Measurements from ENCODE around the gene NT5C3A.
A peak's percentile ranks its signal among the peaks of the same experiment; 100 is the strongest.

Gene NT5C3A

GRCh38 chr7:33075818-33076518 lies 13.4 kb upstream of the NT5C3A start:
- Histone ChIP-seq H3K27me3 (ENCODE audit: control insufficient read depth in 1 of 2, insufficient read depth in 2 of 2, low read length in 2 of 2) (no peaks in the 10 kb centered on the region), H3K9ac (ENCODE audit: low read length in 2 of 2) (no peak overlapping the region), H3K36me3 (ENCODE audit: control insufficient read depth in 2 of 2, insufficient read depth in 2 of 2, low read length in 2 of 2) (no peaks in the 10 kb centered on the region), H3K4me3 (ENCODE audit: low read length in 2 of 2) (no peak overlapping the region), H3K4me1 (ENCODE audit: control insufficient read depth, insufficient read depth, low read length) (peaks cover 4% of the 10 kb centered on the region), H3K27ac (ENCODE audit: low read length) (no peak overlapping the region), H3K9me3 (ENCODE audit: control insufficient read depth in 2 of 2, low read length in 2 of 2) (no peaks in the 10 kb centered on the region)

GRCh38 chr7:33073243-33073642 lies 10.7 kb upstream of the NT5C3A start:
- Histone ChIP-seq H3K4me1 (ENCODE audit: control insufficient read depth, insufficient read depth, low read length) (peaks cover 4% of the 10 kb centered on the region), H3K9me3 (ENCODE audit: control insufficient read depth in 2 of 2, low read length in 2 of 2) (no peaks in the 10 kb centered on the region), H3K36me3 (ENCODE audit: control insufficient read depth in 2 of 2, insufficient read depth in 2 of 2, low read length in 2 of 2) (no peaks in the 10 kb centered on the region), H3K9ac (ENCODE audit: low read length in 2 of 2) (no peak overlapping the region), H3K27me3 (ENCODE audit: control insufficient read depth in 1 of 2, insufficient read depth in 2 of 2, low read length in 2 of 2) (no peaks in the 10 kb centered on the region), H3K27ac (ENCODE audit: low read length) (no peak overlapping the region), H3K4me3 (ENCODE audit: low read length in 2 of 2) (no peak overlapping the region)

GRCh38 chr7:33072471-33072870 lies 9.9 kb upstream of the NT5C3A start:
- Histone ChIP-seq H3K4me3 (ENCODE audit: low read length in 2 of 2) (no peak overlapping the region), H3K9ac (ENCODE audit: low read length in 2 of 2) (no peak overlapping the region), H3K4me1 (ENCODE audit: control insufficient read depth, insufficient read depth, low read length) (peaks cover 4% of the 10 kb centered on the region), H3K27ac (ENCODE audit: low read length) (no peak overlapping the region), H3K27me3 (ENCODE audit: control insufficient read depth in 1 of 2, insufficient read depth in 2 of 2, low read length in 2 of 2) (no peaks in the 10 kb centered on the region), H3K9me3 (ENCODE audit: control insufficient read depth in 2 of 2, low read length in 2 of 2) (no peaks in the 10 kb centered on the region), H3K36me3 (ENCODE audit: control insufficient read depth in 2 of 2, insufficient read depth in 2 of 2, low read length in 2 of 2) (no peaks in the 10 kb centered on the region)

GRCh38 chr7:33070831-33071230 lies 8.3 kb upstream of the NT5C3A start:
- H3K9ac ChIP-seq (ENCODE audit: low read length in 2 of 2): no peak overlapping the region
- no peaks in the 10 kb centered on the region for H3K36me3 ChIP-seq (ENCODE audit: control insufficient read depth in 2 of 2, insufficient read depth in 2 of 2, low read length in 2 of 2)
- peaks cover 4% of the 10 kb centered on the region for H3K4me1 ChIP-seq (ENCODE audit: control insufficient read depth, insufficient read depth, low read length)
- H3K27ac ChIP-seq (ENCODE audit: low read length): no peak overlapping the region
- H3K27me3 ChIP-seq (ENCODE audit: control insufficient read depth in 1 of 2, insufficient read depth in 2 of 2, low read length in 2 of 2): no peaks in the 10 kb centered on the region
- no peak overlapping the region for H3K4me3 ChIP-seq (ENCODE audit: low read length in 2 of 2)
- no peaks in the 10 kb centered on the region for H3K9me3 ChIP-seq (ENCODE audit: control insufficient read depth in 2 of 2, low read length in 2 of 2)

- Histone ChIP-seq H3K27ac (ENCODE audit: low read length) (no peak overlapping the region), H3K4me1 (ENCODE audit: control insufficient read depth, insufficient read depth, low read length) (peaks cover 4% of the 10 kb centered on the region), H3K9me3 (ENCODE audit: control insufficient read depth in 2 of 2, low read length in 2 of 2) (no peaks in the 10 kb centered on the region), H3K9ac (ENCODE audit: low read length in 2 of 2) (no peak overlapping the region), H3K27me3 (ENCODE audit: control insufficient read depth in 1 of 2, insufficient read depth in 2 of 2, low read length in 2 of 2) (no peaks in the 10 kb centered on the region), H3K4me3 (ENCODE audit: low read length in 2 of 2) (no peak overlapping the region), H3K36me3 (ENCODE audit: control insufficient read depth in 2 of 2, insufficient read depth in 2 of 2, low read length in 2 of 2) (no peaks in the 10 kb centered on the region)
Observed at GRCh38 chr7:33070277-33070676, 7.7 kb upstream of the NT5C3A start.

GRCh38 chr7:33067921-33068320 lies 5.3 kb upstream of the NT5C3A start:
- H3K4me1 ChIP-seq (ENCODE audit: control insufficient read depth, insufficient read depth, low read length): peaks cover 4% of the 10 kb centered on the region
- no peaks in the 10 kb centered on the region for H3K27me3 ChIP-seq (ENCODE audit: control insufficient read depth in 1 of 2, insufficient read depth in 2 of 2, low read length in 2 of 2)
- no peak overlapping the region for H3K9ac ChIP-seq (ENCODE audit: low read length in 2 of 2)
- no peaks in the 10 kb centered on the region for H3K9me3 ChIP-seq (ENCODE audit: control insufficient read depth in 2 of 2, low read length in 2 of 2)
- no peaks in the 10 kb centered on the region for H3K36me3 ChIP-seq (ENCODE audit: control insufficient read depth in 2 of 2, insufficient read depth in 2 of 2, low read length in 2 of 2)
- H3K4me3 ChIP-seq (ENCODE audit: low read length in 2 of 2): no peak overlapping the region
- no peak overlapping the region for H3K27ac ChIP-seq (ENCODE audit: low read length)

GRCh38 chr7:33066771-33067170 lies 4.2 kb upstream of the NT5C3A start:
- no peaks in the 10 kb centered on the region for H3K4me1 ChIP-seq (ENCODE audit: control insufficient read depth, insufficient read depth, low read length)
- H3K27me3 ChIP-seq (ENCODE audit: control insufficient read depth in 1 of 2, insufficient read depth in 2 of 2, low read length in 2 of 2): no peaks in the 10 kb centered on the region
- H3K9ac ChIP-seq (ENCODE audit: low read length in 2 of 2): no peak overlapping the region
- no peaks in the 10 kb centered on the region for H3K9me3 ChIP-seq (ENCODE audit: control insufficient read depth in 2 of 2, low read length in 2 of 2)
- H3K36me3 ChIP-seq (ENCODE audit: control insufficient read depth in 2 of 2, insufficient read depth in 2 of 2, low read length in 2 of 2): no peaks in the 10 kb centered on the region
- H3K4me3 ChIP-seq (ENCODE audit: low read length in 2 of 2): no peak overlapping the region
- H3K27ac ChIP-seq (ENCODE audit: low read length): no peak overlapping the region

GRCh38 chr7:33065981-33066380 lies 3.4 kb upstream of the NT5C3A start:
- Histone ChIP-seq H3K9ac (ENCODE audit: low read length in 2 of 2) (no peak overlapping the region), H3K9me3 (ENCODE audit: control insufficient read depth in 2 of 2, low read length in 2 of 2) (no peaks in the 10 kb centered on the region), H3K4me1 (ENCODE audit: control insufficient read depth, insufficient read depth, low read length) (peaks cover 3% of the 10 kb centered on the region), H3K36me3 (ENCODE audit: control insufficient read depth in 2 of 2, insufficient read depth in 2 of 2, low read length in 2 of 2) (no peaks in the 10 kb centered on the region), H3K27ac (ENCODE audit: low read length) (no peak overlapping the region), H3K4me3 (ENCODE audit: low read length in 2 of 2) (no peak overlapping the region), H3K27me3 (ENCODE audit: control insufficient read depth in 1 of 2, insufficient read depth in 2 of 2, low read length in 2 of 2) (no peaks in the 10 kb centered on the region)

- peak overlapping the region; percentile 83 for H3K27ac ChIP-seq (ENCODE audit: low read length)
- H3K9me3 ChIP-seq (ENCODE audit: control insufficient read depth in 2 of 2, low read length in 2 of 2): no peaks in the 10 kb centered on the region
- no peaks in the 10 kb centered on the region for H3K36me3 ChIP-seq (ENCODE audit: control insufficient read depth in 2 of 2, insufficient read depth in 2 of 2, low read length in 2 of 2)
- H3K4me3 ChIP-seq (ENCODE audit: low read length in 2 of 2): peak overlapping the region; percentile 85 to 93
- peaks cover 3% of the 10 kb centered on the region for H3K4me1 ChIP-seq (ENCODE audit: control insufficient read depth, insufficient read depth, low read length)
- peak overlapping the region; percentile 85 to 87 for H3K9ac ChIP-seq (ENCODE audit: low read length in 2 of 2)
- H3K27me3 ChIP-seq (ENCODE audit: control insufficient read depth in 1 of 2, insufficient read depth in 2 of 2, low read length in 2 of 2): no peaks in the 10 kb centered on the region
Observed at GRCh38 chr7:33062782-33063443, 337 bp upstream of the NT5C3A start.

GRCh38 chr7:33061282-33061937 lies 1.2 kb downstream of the NT5C3A start:
- Histone ChIP-seq H3K4me3 (ENCODE audit: low read length in 2 of 2) (peak overlapping the region; percentile 85 to 93), H3K4me1 (ENCODE audit: control insufficient read depth, insufficient read depth, low read length) (peaks cover 3% of the 10 kb centered on the region), H3K9me3 (ENCODE audit: control insufficient read depth in 2 of 2, low read length in 2 of 2) (no peaks in the 10 kb centered on the region), H3K27me3 (ENCODE audit: control insufficient read depth in 1 of 2, insufficient read depth in 2 of 2, low read length in 2 of 2) (no peaks in the 10 kb centered on the region), H3K36me3 (ENCODE audit: control insufficient read depth in 2 of 2, insufficient read depth in 2 of 2, low read length in 2 of 2) (no peaks in the 10 kb centered on the region), H3K27ac (ENCODE audit: low read length) (no peak overlapping the region), H3K9ac (ENCODE audit: low read length in 2 of 2) (peak overlapping the region; percentile 85 to 88)

GRCh38 chr7:33059635-33060034 lies 2.9 kb downstream of the NT5C3A start:
- no peak overlapping the region for H3K4me3 ChIP-seq (ENCODE audit: low read length in 2 of 2)
- H3K27ac ChIP-seq (ENCODE audit: low read length): no peak overlapping the region
- H3K36me3 ChIP-seq (ENCODE audit: control insufficient read depth in 2 of 2, insufficient read depth in 2 of 2, low read length in 2 of 2): no peaks in the 10 kb centered on the region
- peaks cover 3% of the 10 kb centered on the region for H3K4me1 ChIP-seq (ENCODE audit: control insufficient read depth, insufficient read depth, low read length)
- no peak overlapping the region for H3K9ac ChIP-seq (ENCODE audit: low read length in 2 of 2)
- no peaks in the 10 kb centered on the region for H3K27me3 ChIP-seq (ENCODE audit: control insufficient read depth in 1 of 2, insufficient read depth in 2 of 2, low read length in 2 of 2)
- H3K9me3 ChIP-seq (ENCODE audit: control insufficient read depth in 2 of 2, low read length in 2 of 2): no peaks in the 10 kb centered on the region

All from stomach smooth muscle (tissue), 2 donors.